ENCODE data around the gene H2AZ2. TPM values are rescaled to one million over a fixed set of nuclear protein-coding genes. Genes with fewer than 3 reads are reported as not detected.

The H2AZ2 gene
- total RNA-seq (173 TPM), polyA plus RNA-seq (127 TPM)

DNA sequence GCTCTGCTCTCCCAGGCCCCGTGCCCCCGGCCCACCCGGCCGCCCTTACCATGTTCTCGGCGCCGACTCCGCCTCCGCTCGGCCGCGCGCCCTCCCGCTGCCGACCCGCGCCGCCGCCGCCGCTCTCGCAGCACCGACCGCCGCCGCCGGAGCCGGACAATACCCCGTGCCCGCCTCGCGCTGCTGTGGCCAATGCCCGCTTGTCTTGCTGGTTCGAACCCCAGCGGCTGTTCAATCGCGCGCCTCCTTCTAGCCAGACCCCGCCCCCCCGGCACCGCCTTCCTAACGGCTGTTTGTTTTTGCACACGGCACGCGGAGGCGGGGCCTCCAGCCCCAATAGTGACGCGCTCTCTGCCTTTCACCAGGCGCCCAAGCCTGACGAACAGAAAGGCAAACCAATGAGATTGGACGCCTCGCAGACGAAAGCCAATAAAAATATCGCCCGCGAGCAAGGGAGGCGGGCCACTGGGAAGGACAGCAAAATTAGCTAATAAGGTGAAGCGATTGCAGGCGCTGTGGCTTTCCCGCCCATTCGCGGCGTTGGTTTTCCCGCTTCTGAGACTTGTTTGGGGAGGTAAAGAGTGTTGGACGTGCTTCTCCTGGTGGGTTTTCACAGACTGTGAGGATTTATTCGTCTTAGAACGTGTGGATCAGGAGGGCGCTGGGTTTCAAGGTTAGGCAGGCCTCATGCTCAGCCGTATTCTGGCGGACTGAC is at the start of gene H2AZ2:
H2AZ2 (minus strand) TSS at position 168 of the 715 bp plus-strand sequence; CDS start at position 52, 116 bp downstream.
- Histone ChIP-seq H3K36me3 (ENCODE audit: insufficient read depth) (no peaks in the 10 kb centered on the region), H3K27ac (ENCODE audit: low read depth) (peak within 1 kb of the TSS; percentile 98), H3K4me1 (ENCODE audit: insufficient read depth) (no peaks in the 10 kb centered on the region), H3K4me3 (ENCODE audit: low read depth, low read length) (peak within 1 kb of the TSS; percentile 76)
- WGBS, result under 1% methylated on average over 70 of the region's 70 CpGs
- DNase-seq (ENCODE audit: extremely low spot score), result peak; percentile 99

GRCh38 chr7:44897309-44897708 is 49.4 kb upstream of the H2AZ2 start:
- no peak for DNase-seq (ENCODE audit: extremely low spot score)
- WGBS, result 84% methylated on average over 1 of the region's 1 CpG

DNA sequence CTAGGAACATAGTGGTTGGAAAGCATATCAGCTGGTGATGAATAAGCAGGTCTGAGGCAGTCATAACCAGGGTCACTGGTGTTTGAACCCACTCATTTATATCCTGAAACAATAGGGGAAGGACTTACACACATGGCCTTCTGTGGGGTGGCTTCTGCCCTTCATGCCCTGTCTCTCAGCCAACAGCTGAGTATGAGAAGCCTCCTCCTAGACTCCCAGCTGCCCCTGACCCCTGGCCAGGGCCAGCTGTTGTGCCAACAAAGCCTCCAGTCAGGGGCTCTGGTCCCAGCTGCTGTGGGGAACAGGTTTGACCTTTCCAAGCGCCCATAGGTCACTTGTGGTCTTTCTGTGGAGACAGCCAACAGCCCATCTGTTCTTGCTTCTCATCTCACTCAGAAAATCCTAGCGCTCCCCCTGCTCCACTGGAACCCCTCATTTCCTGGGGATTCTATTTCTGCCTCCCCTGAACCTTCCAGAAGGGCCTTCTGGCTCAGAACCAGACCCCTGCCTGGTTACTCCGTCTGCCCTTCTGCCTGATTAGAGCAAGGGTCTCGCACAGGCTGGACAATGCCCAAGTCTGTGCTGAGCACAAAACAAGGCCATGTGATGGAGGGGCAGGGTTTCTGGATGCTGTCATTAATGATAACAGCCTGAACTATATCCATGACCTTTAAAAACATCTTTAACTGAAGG is 47.1 kb upstream of the H2AZ2 start:
- Histone ChIP-seq H3K36me3 (ENCODE audit: insufficient read depth) (no peaks in the 10 kb centered on the region), H3K4me1 (ENCODE audit: insufficient read depth) (no peaks in the 10 kb centered on the region), H3K27ac (ENCODE audit: low read depth) (no peak overlapping the region), H3K4me3 (ENCODE audit: low read depth, low read length) (no peak overlapping the region)
- 77% methylated on average over 4 of the region's 4 CpGs for WGBS
- no peak for DNase-seq (ENCODE audit: extremely low spot score)

More at GRCh38 chr7:44897309-44897708, 49.4 kb upstream of the H2AZ2 start:
- Histone ChIP-seq H3K36me3 (ENCODE audit: insufficient read depth) (no peaks in the 10 kb centered on the region), H3K4me1 (ENCODE audit: insufficient read depth) (no peaks in the 10 kb centered on the region), H3K27ac (ENCODE audit: low read depth) (no peak overlapping the region), H3K4me3 (ENCODE audit: low read depth, low read length) (no peak overlapping the region)

DNA sequence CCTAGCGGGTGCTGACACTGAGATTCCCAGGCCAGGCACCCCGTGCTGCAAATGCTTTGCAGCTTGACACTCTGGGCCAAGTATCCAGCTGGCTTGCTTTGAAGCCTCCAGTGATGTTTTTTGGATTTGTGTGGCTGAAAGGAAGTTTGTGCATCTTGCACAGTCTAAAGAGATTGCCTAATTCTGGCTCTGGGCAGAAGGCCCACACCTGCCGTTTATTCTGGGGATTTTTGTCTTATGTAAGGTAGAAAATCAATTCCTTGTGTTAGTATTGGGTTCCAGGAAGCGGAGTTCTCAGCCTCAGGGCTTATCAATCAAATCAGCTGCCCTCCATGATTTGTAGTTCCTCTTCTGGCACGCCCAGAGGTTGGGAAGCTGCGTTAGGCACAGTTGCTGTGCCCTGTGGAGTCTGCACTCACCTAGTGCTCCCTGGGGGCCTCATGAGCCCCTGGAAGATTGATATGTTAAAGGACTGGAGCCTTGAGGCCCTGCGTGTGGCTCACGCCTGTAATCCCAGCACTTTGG is 45.9 kb upstream of the H2AZ2 start:
- no peak overlapping the region for H3K27ac ChIP-seq (ENCODE audit: low read depth)
- no peaks in the 10 kb centered on the region for H3K4me1 ChIP-seq (ENCODE audit: insufficient read depth)
- H3K36me3 ChIP-seq (ENCODE audit: insufficient read depth), result no peaks in the 10 kb centered on the region
- 62% methylated on average over 8 of the region's 8 CpGs for WGBS
- H3K4me3 ChIP-seq (ENCODE audit: low read depth, low read length), result no peak overlapping the region
- DNase-seq (ENCODE audit: extremely low spot score), result no peak

GRCh38 chr7:44891791-44892190 is 43.9 kb upstream of the H2AZ2 start:
- 88% methylated on average over 1 of the region's 1 CpG for WGBS
- H3K27ac ChIP-seq (ENCODE audit: low read depth), result no peak overlapping the region
- no peak for DNase-seq (ENCODE audit: extremely low spot score)

GRCh38 chr7:44891372-44891771 is 43.5 kb upstream of the H2AZ2 start:
- H3K27ac ChIP-seq (ENCODE audit: low read depth), result no peak overlapping the region
- H3K36me3 ChIP-seq (ENCODE audit: insufficient read depth), result no peaks in the 10 kb centered on the region
- 40% methylated on average over 2 of the region's 2 CpGs for WGBS
- no peak for DNase-seq (ENCODE audit: extremely low spot score)
- no peak overlapping the region for H3K4me3 ChIP-seq (ENCODE audit: low read depth, low read length)
- no peaks in the 10 kb centered on the region for H3K4me1 ChIP-seq (ENCODE audit: insufficient read depth)

More at GRCh38 chr7:44891791-44892190, 43.9 kb upstream of the H2AZ2 start:
- Histone ChIP-seq H3K4me1 (ENCODE audit: insufficient read depth) (no peaks in the 10 kb centered on the region), H3K4me3 (ENCODE audit: low read depth, low read length) (no peak overlapping the region), H3K36me3 (ENCODE audit: insufficient read depth) (no peaks in the 10 kb centered on the region)

- Histone ChIP-seq H3K4me1 (ENCODE audit: insufficient read depth) (no peaks in the 10 kb centered on the region), H3K36me3 (ENCODE audit: insufficient read depth) (no peaks in the 10 kb centered on the region), H3K27ac (ENCODE audit: low read depth) (no peak overlapping the region), H3K4me3 (ENCODE audit: low read depth, low read length) (no peak overlapping the region)
- 81% methylated on average over 5 of the region's 5 CpGs for WGBS
- DNase-seq (ENCODE audit: extremely low spot score), result no peak
These were observed 41.3 kb upstream of the H2AZ2 start for GRCh38 chr7:44889086-44889781.

DNA sequence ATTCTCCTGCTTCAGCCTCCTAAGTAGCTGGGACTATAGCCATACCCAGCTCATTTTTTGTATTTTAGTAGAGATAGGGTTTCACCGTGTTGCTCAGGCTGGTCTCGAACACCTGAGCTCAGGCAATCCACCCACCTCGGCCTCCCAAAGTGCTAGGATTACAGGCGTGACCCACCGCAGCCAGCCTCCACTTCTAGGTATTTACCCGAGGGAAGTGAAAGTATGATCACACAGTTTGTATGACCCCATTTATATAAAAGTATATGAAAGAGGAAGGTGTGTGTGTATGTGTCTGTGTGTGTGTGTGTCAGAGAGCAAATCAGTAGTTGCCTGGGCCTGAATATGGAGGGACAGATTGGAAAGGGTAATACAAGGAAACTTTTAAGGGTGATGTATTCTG is 39.4 kb upstream of the H2AZ2 start:
- Histone ChIP-seq H3K36me3 (ENCODE audit: insufficient read depth) (no peaks in the 10 kb centered on the region), H3K4me1 (ENCODE audit: insufficient read depth) (no peaks in the 10 kb centered on the region), H3K4me3 (ENCODE audit: low read depth, low read length) (no peak overlapping the region), H3K27ac (ENCODE audit: low read depth) (no peak overlapping the region)
- 86% methylated on average over 6 of the region's 6 CpGs for WGBS
- DNase-seq (ENCODE audit: extremely low spot score), result no peak

- WGBS, result 1% methylated on average over 71 of the region's 72 CpGs
- peak within 1 kb of the TSS; percentile 95 for H3K27ac ChIP-seq (ENCODE audit: low read depth)
- peak; percentile 72 for DNase-seq (ENCODE audit: extremely low spot score)
- peak within 1 kb of the TSS; percentile 96 for H3K4me3 ChIP-seq (ENCODE audit: low read depth, low read length)
- no peaks in the 10 kb centered on the region for H3K4me1 ChIP-seq (ENCODE audit: insufficient read depth)
- no peaks in the 10 kb centered on the region for H3K36me3 ChIP-seq (ENCODE audit: insufficient read depth)
These were observed 37.8 kb upstream of the H2AZ2 start, which contains the start of gene PURB for GRCh38 chr7:44885394-44886317. PURB (minus strand) TSS chr7:44885530; CDS start chr7:44885348, 182 bp downstream.

GRCh38 chr7:44884621-44885393 is 36.9 kb upstream of the H2AZ2 start:
- Histone ChIP-seq H3K36me3 (ENCODE audit: insufficient read depth) (no peaks in the 10 kb centered on the region), H3K4me1 (ENCODE audit: insufficient read depth) (no peaks in the 10 kb centered on the region), H3K27ac (ENCODE audit: low read depth) (peak overlapping the region; percentile 95), H3K4me3 (ENCODE audit: low read depth, low read length) (peak overlapping the region; percentile 96)
- no peak for DNase-seq (ENCODE audit: extremely low spot score)
- under 1% methylated on average over 107 of the region's 107 CpGs for WGBS

- Histone ChIP-seq H3K4me3 (ENCODE audit: low read depth, low read length) (peak overlapping the region; percentile 96), H3K27ac (ENCODE audit: low read depth) (peak overlapping the region; percentile 95), H3K36me3 (ENCODE audit: insufficient read depth) (no peaks in the 10 kb centered on the region), H3K4me1 (ENCODE audit: insufficient read depth) (no peaks in the 10 kb centered on the region)
- WGBS, result 11% methylated on average over 24 of the region's 24 CpGs
- DNase-seq (ENCODE audit: extremely low spot score), result no peak
These were observed 36.2 kb upstream of the H2AZ2 start for GRCh38 chr7:44883961-44884620.

DNA sequence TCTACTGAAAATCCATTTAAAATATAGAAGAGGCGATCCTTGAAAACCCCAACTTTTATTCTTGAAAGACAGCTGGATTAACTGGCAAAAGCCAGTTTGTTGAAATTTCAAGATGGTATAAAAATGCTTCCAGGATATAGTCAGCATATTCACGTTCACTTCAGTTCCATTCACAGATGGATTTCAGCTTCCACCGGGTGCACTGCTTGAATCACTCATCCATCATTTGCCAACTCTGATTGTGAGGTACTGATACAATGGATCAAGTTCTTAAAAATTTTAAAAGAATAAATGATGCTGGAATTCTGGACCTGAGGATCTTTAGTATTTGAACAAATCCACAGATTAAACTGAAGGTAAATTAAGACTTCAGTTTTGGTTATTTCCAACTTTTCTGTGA is 35.0 kb upstream of the H2AZ2 start:
- Histone ChIP-seq H3K4me3 (ENCODE audit: low read depth, low read length) (no peak overlapping the region), H3K27ac (ENCODE audit: low read depth) (no peak overlapping the region), H3K4me1 (ENCODE audit: insufficient read depth) (no peaks in the 10 kb centered on the region), H3K36me3 (ENCODE audit: insufficient read depth) (no peaks in the 10 kb centered on the region)
- no peak for DNase-seq (ENCODE audit: extremely low spot score)
- 48% methylated on average over 3 of the region's 3 CpGs for WGBS
